IgD-negative memory B cell (primary cell): Measurements from ENCODE around the gene ZNF662. TPM values are rescaled to one million over a fixed set of nuclear protein-coding genes. Genes with fewer than 3 reads are reported as not detected.
A peak's percentile ranks its signal among the peaks of the same experiment; 100 is the strongest.
"Not testable (repeated sequence)": the region's sequence is repeated elsewhere in the genome, so short reads cannot be mapped to it uniquely, and the experiment has no call there.

Experiments
- H3K27ac Mint-ChIP-seq, 3 donors: one replicate each; pipeline ENCODE4 v1.8.0; 2020 to 2022; ENCODE audit warnings: mild to moderate bottlenecking in 3 of 3, mixed read lengths in 3 of 3, moderate library complexity in 1 of 3
- H3K27me3 Mint-ChIP-seq: one replicate; pipeline ENCODE4 v1.8.0; 2021; ENCODE audit warnings: mixed read lengths
- H3K36me3 Mint-ChIP-seq: one replicate; pipeline ENCODE4 v1.8.0; 2020; ENCODE audit warnings: mild to moderate bottlenecking, mixed read lengths
- H3K4me1 Mint-ChIP-seq, 3 donors: one replicate each; pipeline ENCODE4 v1.8.0; 2020 to 2022; ENCODE audit warnings: mixed read lengths in 3 of 3, mild to moderate bottlenecking in 1 of 3
- H3K4me3 Mint-ChIP-seq, 4 donors: one replicate each; pipeline ENCODE4 v1.8.0; 2020 to 2022; ENCODE audit warnings: mild to moderate bottlenecking in 4 of 4, mixed read lengths in 4 of 4, moderate library complexity in 3 of 4
- H3K9me3 Mint-ChIP-seq, 3 donors: one replicate each; pipeline ENCODE4 v1.8.0; 2020 to 2021; ENCODE audit warnings: mixed read lengths in 3 of 3, mild to moderate bottlenecking in 1 of 3
- polyA plus RNA-seq: library from polyadenylated mRNA; unstranded; fragments of 300-500 nt; fragmentation: Illumina TruSeq; gene quantifications from one replicate; pipeline ENCODE4 v1.2.3, GENCODE V29; 2021

ZNF662 gene
- polyA plus RNA-seq, 1 donor from 2014 or later = not detected

DNA sequence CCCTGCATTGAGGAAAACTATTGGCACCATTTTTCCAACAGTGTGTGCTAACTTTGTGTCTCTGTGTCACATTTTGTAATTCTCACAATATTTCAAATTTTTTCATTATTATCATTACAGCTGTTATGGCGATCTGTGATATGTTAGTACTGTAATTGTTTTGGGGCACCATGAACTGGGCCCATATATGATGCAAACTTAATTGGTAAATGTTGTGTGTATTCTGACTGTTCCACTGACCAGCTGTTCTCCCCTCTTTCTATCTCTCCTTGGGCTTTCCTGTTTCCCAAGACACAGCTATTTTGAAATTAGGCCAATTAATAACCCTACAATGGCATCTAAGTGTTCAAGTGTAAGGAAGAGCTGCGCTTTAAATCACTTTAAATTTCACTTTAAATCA is 28.1 kb upstream of the ZNF662 start:
- peaks cover 3% of the 10 kb centered on the region for H3K27me3 Mint-ChIP-seq
- peak overlapping the region in 1 of 4 donors; percentile 13 for H3K4me3 Mint-ChIP-seq
- no peaks in the 10 kb centered on the region for H3K36me3 Mint-ChIP-seq
- H3K9me3 Mint-ChIP-seq = no peaks in the 10 kb centered on the region
- peaks cover 0 to 9% (median 3%) of the 10 kb centered on the region in 3 donors for H3K4me1 Mint-ChIP-seq
- H3K27ac Mint-ChIP-seq = no peak overlapping the region

DNA sequence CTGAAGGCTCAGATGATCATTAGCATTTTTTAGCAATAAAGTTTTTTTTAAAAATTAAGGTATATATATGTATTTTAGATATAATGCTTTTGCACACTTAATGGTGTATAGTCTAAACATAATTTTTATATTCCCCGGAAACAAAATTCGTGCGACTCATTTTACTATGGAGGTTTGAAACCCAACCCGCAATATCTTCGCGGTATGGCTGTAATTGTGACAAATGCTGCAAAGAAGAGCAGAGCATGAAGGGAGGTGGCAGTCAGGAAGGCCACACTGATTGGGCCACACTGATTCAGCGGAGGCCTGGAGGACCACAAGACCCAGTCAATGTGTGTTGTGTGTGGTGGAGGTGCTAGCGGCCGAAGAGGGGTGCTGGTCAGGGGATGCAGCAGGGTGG is 25.8 kb upstream of the ZNF662 start:
- Mint-ChIP-seq H3K36me3 (no peaks in the 10 kb centered on the region), H3K27ac (peak overlapping the region in 1 of 3 donors; percentile 85), H3K27me3 (no peaks in the 10 kb centered on the region), H3K9me3 (no peaks in the 10 kb centered on the region), H3K4me3 (peak overlapping the region; percentile 73 to 88 (median 84)), H3K4me1 (peaks cover 0 to 9% (median 3%) of the 10 kb centered on the region in 3 donors)

- H3K27ac Mint-ChIP-seq = peak overlapping the region in 2 of 3 donors; percentile 64 to 85
- peak overlapping the region; percentile 73 to 93 (median 84) for H3K4me3 Mint-ChIP-seq
These were observed 25.1 kb upstream of the ZNF662 start for GRCh38 chr3:42880601-42881451.

GRCh38 chr3:42883251-42883930 is 22.6 kb upstream of the ZNF662 start:
- not testable (repeated sequence) for H3K36me3 Mint-ChIP-seq, H3K4me1 Mint-ChIP-seq, H3K27ac Mint-ChIP-seq, H3K4me3 Mint-ChIP-seq, H3K9me3 Mint-ChIP-seq, H3K27me3 Mint-ChIP-seq

More at GRCh38 chr3:42880601-42881451, 25.1 kb upstream of the ZNF662 start:
- H3K9me3 Mint-ChIP-seq = no peaks in the 10 kb centered on the region
- H3K4me1 Mint-ChIP-seq = peaks cover 0 to 9% (median 3%) of the 10 kb centered on the region in 3 donors
- no peaks in the 10 kb centered on the region for H3K27me3 Mint-ChIP-seq
- no peaks in the 10 kb centered on the region for H3K36me3 Mint-ChIP-seq

DNA sequence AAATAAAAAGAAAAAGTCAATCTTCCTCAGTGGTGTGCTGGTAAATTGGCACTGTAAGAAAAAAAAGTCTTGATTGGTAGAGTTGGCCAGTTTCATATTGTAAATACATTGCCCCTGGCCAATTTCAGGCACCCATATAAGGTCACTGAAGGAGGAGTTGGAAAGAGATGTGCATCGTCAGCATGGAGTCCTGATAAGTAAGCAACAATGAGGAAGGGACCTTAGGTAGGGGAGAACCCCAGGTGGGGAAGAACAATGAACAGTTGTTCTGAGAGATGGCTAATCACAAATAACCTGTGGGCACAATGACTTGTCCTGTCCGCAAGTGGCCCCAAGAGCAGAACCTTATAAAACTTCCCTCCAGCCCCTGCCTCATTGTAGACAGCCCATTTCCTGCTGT is 21.6 kb upstream of the ZNF662 start:
- no peaks in the 10 kb centered on the region for H3K36me3 Mint-ChIP-seq
- H3K27ac Mint-ChIP-seq = no peak overlapping the region
- H3K4me3 Mint-ChIP-seq = peak overlapping the region in 1 of 4 donors; percentile 25
- H3K4me1 Mint-ChIP-seq = peaks cover 0 to 9% (median 3%) of the 10 kb centered on the region in 3 donors
- no peaks in the 10 kb centered on the region for H3K9me3 Mint-ChIP-seq
- H3K27me3 Mint-ChIP-seq = peaks cover 2% of the 10 kb centered on the region

DNA sequence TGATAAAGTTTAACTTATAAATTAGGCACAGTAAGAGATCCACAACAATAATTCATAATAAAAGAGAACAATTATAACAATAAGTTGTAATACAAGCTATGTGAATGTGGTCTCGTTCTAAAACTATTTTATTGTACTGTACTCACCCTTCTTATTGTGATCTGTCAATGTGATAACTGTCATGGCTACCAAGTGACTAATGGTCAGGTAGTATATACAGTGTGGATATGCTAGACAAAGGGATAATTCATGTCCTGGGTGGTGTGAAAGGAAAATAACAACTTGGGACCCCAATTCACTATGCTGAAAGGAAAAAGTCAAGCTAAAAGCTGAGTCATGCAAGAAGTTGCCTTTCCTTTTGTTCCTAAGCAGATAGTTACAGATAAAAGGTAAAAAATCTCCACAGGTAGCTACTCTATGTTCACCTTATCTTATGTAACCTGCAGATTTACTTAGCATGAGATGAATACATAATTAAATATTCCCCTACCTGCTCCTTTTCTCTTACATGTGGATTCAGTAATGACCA is 19.6 kb upstream of the ZNF662 start:
- Mint-ChIP-seq H3K27me3 (peaks cover 4% of the 10 kb centered on the region), H3K9me3 (no peaks in the 10 kb centered on the region), H3K4me3 (no peak overlapping the region), H3K36me3 (no peaks in the 10 kb centered on the region), H3K4me1 (peaks cover 0 to 2% (median 0%) of the 10 kb centered on the region in 3 donors), H3K27ac (no peak overlapping the region)

- peaks cover 4% of the 10 kb centered on the region for H3K27me3 Mint-ChIP-seq
- no peak overlapping the region for H3K27ac Mint-ChIP-seq
- H3K9me3 Mint-ChIP-seq = no peaks in the 10 kb centered on the region
- no peaks in the 10 kb centered on the region for H3K36me3 Mint-ChIP-seq
- no peak overlapping the region for H3K4me3 Mint-ChIP-seq
- no peaks in the 10 kb centered on the region for H3K4me1 Mint-ChIP-seq
These were observed 18.9 kb upstream of the ZNF662 start for GRCh38 chr3:42887084-42887483.

DNA sequence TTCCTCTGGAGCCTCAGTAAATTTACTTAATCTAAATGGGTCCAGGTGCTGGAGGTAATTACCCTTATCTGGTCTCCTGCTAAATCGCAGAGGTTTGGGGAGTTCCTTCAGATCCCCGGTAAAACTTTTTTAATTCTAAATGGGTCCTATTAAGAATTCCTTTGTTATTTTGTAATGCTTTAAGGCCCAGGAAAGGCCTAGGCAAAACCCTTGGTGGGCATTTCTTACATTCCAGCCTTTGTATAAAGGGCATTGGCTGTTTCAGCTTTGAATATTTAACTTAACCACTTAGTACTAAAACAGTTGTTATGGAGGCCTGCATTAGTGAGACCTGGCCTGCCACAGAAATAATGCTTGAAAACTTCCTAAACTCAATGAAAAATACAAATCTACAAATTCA is 14.9 kb upstream of the ZNF662 start:
- H3K4me1 Mint-ChIP-seq = no peaks in the 10 kb centered on the region
- no peaks in the 10 kb centered on the region for H3K36me3 Mint-ChIP-seq
- peaks cover 5% of the 10 kb centered on the region for H3K27me3 Mint-ChIP-seq
- no peaks in the 10 kb centered on the region for H3K9me3 Mint-ChIP-seq
- H3K27ac Mint-ChIP-seq = no peak overlapping the region
- H3K4me3 Mint-ChIP-seq = no peak overlapping the region

DNA sequence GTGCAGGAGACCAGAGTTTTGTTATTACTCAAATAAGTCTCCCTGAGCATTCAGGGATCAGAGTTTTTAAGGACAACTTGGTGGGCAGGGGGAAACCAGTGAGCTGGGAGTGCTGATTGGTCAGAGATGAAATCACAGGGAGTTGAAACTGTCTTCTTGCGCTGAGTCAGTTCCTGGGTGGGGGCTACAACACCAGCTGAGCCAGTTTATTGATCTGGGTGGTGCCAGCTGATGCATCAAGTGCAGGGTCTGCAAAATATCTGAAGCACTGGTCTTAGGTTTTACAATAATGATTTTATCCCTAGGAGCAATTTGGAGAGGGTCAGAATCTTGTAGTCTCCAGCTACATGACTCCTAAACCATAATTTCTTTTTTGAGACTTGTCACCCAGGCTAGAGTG is 13.8 kb upstream of the ZNF662 start:
- Mint-ChIP-seq H3K9me3 (no peaks in the 10 kb centered on the region), H3K4me3 (no peak overlapping the region), H3K4me1 (no peaks in the 10 kb centered on the region), H3K36me3 (no peaks in the 10 kb centered on the region), H3K27ac (no peak overlapping the region), H3K27me3 (peaks cover 5% of the 10 kb centered on the region)

DNA sequence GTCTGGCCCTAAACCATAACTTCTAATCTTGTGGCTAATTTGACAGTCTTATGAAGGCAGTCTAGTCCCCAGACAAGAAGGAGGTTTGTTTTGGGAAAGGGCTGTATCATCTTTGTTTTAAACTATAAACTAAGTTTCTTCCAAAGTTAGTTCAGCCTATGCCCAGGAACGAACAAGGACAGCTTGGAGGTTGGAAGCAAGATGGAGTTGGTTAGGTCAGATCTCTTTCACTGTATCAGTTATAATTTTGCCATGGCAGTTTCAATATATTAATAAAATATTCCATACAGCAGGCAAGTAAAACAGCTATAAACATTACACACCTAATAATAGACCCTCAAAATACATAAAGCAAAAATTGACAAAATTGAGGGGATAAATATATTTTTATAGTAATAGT is 13.1 kb upstream of the ZNF662 start:
- H3K4me3 Mint-ChIP-seq = no peak overlapping the region
- H3K27me3 Mint-ChIP-seq = peaks cover 5% of the 10 kb centered on the region
- H3K9me3 Mint-ChIP-seq = no peaks in the 10 kb centered on the region
- no peaks in the 10 kb centered on the region for H3K36me3 Mint-ChIP-seq
- H3K4me1 Mint-ChIP-seq = no peaks in the 10 kb centered on the region
- H3K27ac Mint-ChIP-seq = no peak overlapping the region

GRCh38 chr3:42894698-42895579 is 11.0 kb upstream of the ZNF662 start:
- Mint-ChIP-seq H3K4me3 (no peak overlapping the region), H3K9me3 (no peaks in the 10 kb centered on the region), H3K27me3 (peaks cover 3% of the 10 kb centered on the region), H3K4me1 (no peaks in the 10 kb centered on the region), H3K27ac (no peak overlapping the region), H3K36me3 (no peaks in the 10 kb centered on the region)

DNA sequence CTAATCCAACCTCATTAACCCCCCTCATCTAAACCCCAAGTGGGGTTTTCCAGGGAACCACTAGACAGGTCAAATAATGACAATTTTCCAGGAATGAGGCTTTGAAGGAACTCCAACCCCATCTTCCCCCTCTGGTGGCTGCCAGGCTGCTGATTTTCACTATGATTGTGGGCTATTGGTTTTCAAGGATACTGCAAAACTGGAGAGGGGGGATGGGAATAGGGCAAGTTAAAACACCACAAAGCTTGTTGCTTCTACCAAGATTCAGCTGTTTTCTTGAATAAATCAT is 10.4 kb upstream of the ZNF662 start:
- Mint-ChIP-seq H3K27ac (no peak overlapping the region), H3K4me1 (no peaks in the 10 kb centered on the region)

GRCh38 chr3:42898896-42899675 is 6.9 kb upstream of the ZNF662 start:
- no peak overlapping the region for H3K4me3 Mint-ChIP-seq
- H3K36me3 Mint-ChIP-seq = no peaks in the 10 kb centered on the region
- H3K27me3 Mint-ChIP-seq = peaks cover 2% of the 10 kb centered on the region
- H3K9me3 Mint-ChIP-seq = peaks cover 0 to 4% (median 0%) of the 10 kb centered on the region in 3 donors
- H3K27ac Mint-ChIP-seq = peak overlapping the region in 1 of 3 donors; percentile 23
- H3K4me1 Mint-ChIP-seq = no peaks in the 10 kb centered on the region

More for the DNA sequence above, 10.4 kb upstream of the ZNF662 start:
- Mint-ChIP-seq H3K4me3 (no peak overlapping the region), H3K9me3 (no peaks in the 10 kb centered on the region), H3K36me3 (no peaks in the 10 kb centered on the region), H3K27me3 (peaks cover 2% of the 10 kb centered on the region)
